HepG2 (cell line): ENCODE measurements around the gene GJA9. TPM values are rescaled to one million over a fixed set of nuclear protein-coding genes. Genes with fewer than 3 reads are reported as not detected.

Source experiments
- ATAC-seq: fragments of 200-7000 bp; cut with Tn5 transposase; 3 replicates; pipeline ENCODE4 v1.9.1; 2020; ENCODE audit warnings: mild to moderate bottlenecking, moderate library complexity
- BruUV-seq: library from RNA; stranded (reverse); fragments of 400-500 nt; replicated peaks from 2 replicates; lab custom pipeline; 2021; lab: Mats Ljungman, UMichigan
- CTCF ChIA-PET: fragments of 300-600 bp; formaldehyde crosslinking; extraction: SDS; loops from one replicate; lab custom pipeline; 2021; ENCODE audit warnings: low total read pairs, inconsistent platforms, low intra/inter-chr PET ratio; lab: Yijun Ruan, JAX
- POLR2A ChIA-PET: fragments of 350-600 bp; sonication (Branson Sonifier 250); formaldehyde crosslinking; loops from one replicate; lab custom pipeline; 2020; ENCODE audit warnings: antibody characterized with exemption, inconsistent platforms; lab: Yijun Ruan, JAX
- DNase-seq: peaks from one replicate; pipeline ENCODE4 v3.0.0-alpha.2; 2015; ENCODE audit warnings: low spot score
- FAIRE-seq: peaks from 3 replicates; lab custom pipeline; 2011; peaks lifted over from hg19 to GRCh38; lab: Jason Lieb, UNC
- H2AFZ ChIP-seq: one replicate; pipeline ENCODE4 v1.6.1; 2011; ENCODE audit warnings: low read length, inconsistent platforms
- H3K27ac ChIP-seq: fragments of 300-600 bp; 3 replicates; pipeline ENCODE4 v1.8.0; 2011; ENCODE audit warnings: mixed run types, mild to moderate bottlenecking, mixed read lengths, low read length, inconsistent platforms; ENCODE audit not compliant: insufficient read depth; ENCODE audit errors: extremely low read length
- H3K27me3 ChIP-seq, 2 experiments: fragments of 200-600 bp in 1 of 2; 2 replicates in 1 of 2; 3 replicates in 1 of 2; pipeline versions ENCODE4 v1.6.0 to v1.8.0; 2011; ENCODE audit warnings: low read length in 2 of 2, mild to moderate bottlenecking in 2 of 2, moderate library complexity in 2 of 2, inconsistent platforms in 1 of 2; ENCODE audit not compliant: insufficient read depth in 2 of 2, control insufficient read depth in 1 of 2
- H3K36me3 ChIP-seq, 2 experiments: fragments of 200-600 bp in 1 of 2; replicated peaks in 1 of 2; 2 replicates in 1 of 2; 3 replicates in 1 of 2; pipeline versions ENCODE4 v1.5.1 to v1.8.0; 2011; ENCODE audit warnings: low read length in 2 of 2, inconsistent platforms in 1 of 2; ENCODE audit not compliant: insufficient read depth in 2 of 2, control insufficient read depth in 1 of 2
- H3K4me1 ChIP-seq: 2 replicates; pipeline ENCODE4 v1.5.1; 2012; ENCODE audit warnings: low read length, inconsistent platforms; ENCODE audit not compliant: insufficient read depth
- H3K4me2 ChIP-seq: 2 replicates; pipeline ENCODE4 v1.6.0; 2011; ENCODE audit warnings: low read depth, low read length, inconsistent platforms
- H3K4me3 ChIP-seq, 3 experiments: fragments of 200-600 bp in 1 of 3; sonication (generic), shearing (Covaris generic) in 1 of 3; replicated peaks in 1 of 3; 2 replicates each; pipeline ENCODE4 v1.5.1; 2011 to 2016; ENCODE audit warnings: low read length in 3 of 3, inconsistent platforms in 2 of 3, low read depth in 2 of 3, mild to moderate bottlenecking in 2 of 3, control low read depth in 1 of 3, mixed read lengths in 1 of 3; ENCODE audit not compliant: insufficient read depth in 1 of 3
- H3K79me2 ChIP-seq: one replicate; pipeline ENCODE4 v1.6.1; 2011; ENCODE audit warnings: low read length, inconsistent platforms; ENCODE audit not compliant: insufficient read depth
- H3K9ac ChIP-seq: 2 replicates; pipeline ENCODE4 v1.6.0; 2011; ENCODE audit warnings: mild to moderate bottlenecking, low read depth, low read length, inconsistent platforms; ENCODE audit not compliant: insufficient read depth
- H3K9me3 ChIP-seq: 2 replicates; pipeline ENCODE4 v1.5.1; 2012; ENCODE audit warnings: mild to moderate bottlenecking, low read length
- H4K20me1 ChIP-seq: 2 replicates; pipeline ENCODE4 v1.6.0; 2011; ENCODE audit warnings: inconsistent platforms, mild to moderate bottlenecking, low read length, moderate library complexity; ENCODE audit not compliant: insufficient read depth
- CREB3 ChIP-seq: sonication (generic); formaldehyde crosslinking; IDR thresholded peaks from 2 replicates; pipeline ENCODE4 v1.5.0; 2020; ENCODE audit warnings: missing genetic modification reagents
- E2F1 ChIP-seq: sonication (generic); formaldehyde crosslinking; IDR thresholded peaks from 2 replicates; pipeline ENCODE4 v1.5.0; 2020; ENCODE audit warnings: missing genetic modification reagents
- EEA1 ChIP-seq: sonication (generic); formaldehyde crosslinking; IDR thresholded peaks from 2 replicates; pipeline ENCODE4 v1.5.1; 2020; ENCODE audit warnings: mild to moderate bottlenecking, missing genetic modification reagents, borderline replicate concordance
- ESRRA ChIP-seq: sonication (generic); formaldehyde crosslinking; IDR thresholded peaks from 2 replicates; pipeline ENCODE4 v1.5.1; 2020; ENCODE audit warnings: mild to moderate bottlenecking, low read depth, missing genetic modification reagents
- FUBP1 ChIP-seq: sonication (generic); formaldehyde crosslinking; IDR thresholded peaks from 2 replicates; pipeline ENCODE4 v1.5.1; 2020; ENCODE audit warnings: missing genetic modification reagents, mild to moderate bottlenecking, borderline replicate concordance
- JUND ChIP-seq: sonication (generic); formaldehyde crosslinking; IDR thresholded peaks from 2 replicates; pipeline ENCODE4 v1.8.0; 2022; ENCODE audit warnings: mild to moderate bottlenecking, missing genetic modification reagents
- KAT7 ChIP-seq: IDR thresholded peaks from 2 replicates; pipeline ENCODE4 v1.6.1; 2018; ENCODE audit warnings: borderline replicate concordance, missing compliant biosample characterization
- MEIS1 ChIP-seq: sonication (generic); formaldehyde crosslinking; IDR thresholded peaks from 2 replicates; pipeline ENCODE4 v1.9.0; 2021; ENCODE audit warnings: mild to moderate bottlenecking, missing genetic modification reagents, moderate library complexity, borderline replicate concordance
- MTA1 ChIP-seq: sonication (generic); formaldehyde crosslinking; IDR thresholded peaks from 2 replicates; pipeline ENCODE4 v1.4.0; 2020; ENCODE audit warnings: missing genetic modification reagents, mild to moderate bottlenecking, borderline replicate concordance
- NFIB ChIP-seq: sonication (generic); formaldehyde crosslinking; IDR thresholded peaks from 2 replicates; pipeline ENCODE4 v1.9.0; 2021; ENCODE audit warnings: missing genetic modification reagents, mild to moderate bottlenecking, borderline replicate concordance
- PAWR ChIP-seq: sonication (generic); formaldehyde crosslinking; IDR thresholded peaks from 2 replicates; pipeline ENCODE4 v1.4.0; 2020; ENCODE audit warnings: missing genetic modification reagents, mild to moderate bottlenecking, borderline replicate concordance
- SMAD3 ChIP-seq: sonication (generic); formaldehyde crosslinking; IDR thresholded peaks from 2 replicates; pipeline ENCODE4 v1.4.0; 2020; ENCODE audit warnings: missing genetic modification reagents
- ZNF180 ChIP-seq: sonication (generic); formaldehyde crosslinking; IDR thresholded peaks from 2 replicates; pipeline ENCODE4 v1.4.0; 2020; ENCODE audit warnings: low read depth, missing genetic modification reagents, borderline replicate concordance
- ZNF253 ChIP-seq: sonication (generic); formaldehyde crosslinking; IDR thresholded peaks from 2 replicates; pipeline ENCODE4 v1.8.0; 2022; ENCODE audit warnings: mild to moderate bottlenecking, missing genetic modification reagents, borderline replicate concordance
- ZNF558 ChIP-seq: sonication (generic); formaldehyde crosslinking; IDR thresholded peaks from 2 replicates; pipeline ENCODE4 v1.9.0; 2022; ENCODE audit warnings: mild to moderate bottlenecking, missing genetic modification reagents, borderline replicate concordance
- ZNF567 ChIP-seq: sonication (generic); formaldehyde crosslinking; IDR thresholded peaks from 2 replicates; pipeline ENCODE4 v1.8.1; 2023; ENCODE audit warnings: mild to moderate bottlenecking, missing genetic modification reagents, borderline replicate concordance
- ZNF687 ChIP-seq: sonication (generic); formaldehyde crosslinking; IDR thresholded peaks from 2 replicates; pipeline ENCODE4 v1.5.1; 2020; ENCODE audit warnings: mild to moderate bottlenecking, missing genetic modification reagents, moderate library complexity
- ZNF720 ChIP-seq: sonication (generic); formaldehyde crosslinking; IDR thresholded peaks from 2 replicates; pipeline ENCODE4 v1.4.0; 2020; ENCODE audit warnings: missing genetic modification reagents
- WGBS: methylation state at CpG from one replicate; pipeline ENCODE4 v1.1.6; 2017; ENCODE audit warnings: low lambda C conversion rate; 5-methylcytosine and 5-hydroxymethylcytosine counted together
- in situ Hi-C: cut with HindIII; loops from 2 replicates; pipeline ENCODE4 v1.10.0; 2017; ENCODE audit warnings: low pct_unique_long_range_greater_than_20kb; ENCODE audit not compliant: extremely low pct_ligation_motif_present
- intact Hi-C: fragments of 100-400 bp; cut with micrococcal nuclease; formaldehyde crosslinking; loops from one replicate; pipeline ENCODE4 v1.10.0; 2022; ENCODE audit not compliant: unreplicated experiment
- polyA plus RNA-seq, 8 experiments: library from polyadenylated mRNA; depleted of rRNA in 3 of 8; stranded (reverse) in 7 of 8; unstranded in 1 of 8; fragments of >200 nt; fragmentation: Illumina TruSeq in 4 of 8; extraction: Trizol in 4 of 8; gene quantifications; 2 replicates each; pipeline versions ENCODE4 v1.2.1 to v1.2.3, GENCODE V29; 2011 to 2016; ENCODE audit warnings: low read depth in 4 of 8, missing spikeins in 1 of 8, mixed read lengths in 1 of 8; ENCODE audit not compliant: insufficient read depth in 1 of 8
- total RNA-seq, 5 experiments: library from RNA; depleted of rRNA; stranded (reverse); fragments of >200 nt; fragmentation: Illumina TruSeq; extraction: Trizol; gene quantifications; 2 replicates each; pipeline ENCODE4 v1.2.3, GENCODE V29; 2016; ENCODE audit warnings: low read depth in 1 of 5

GJA9 gene
- total and polyA plus RNA-seq, 2 of the 13 experiments (the other 11 are each of a cell fraction or from before 2014, with no cell fraction given): 0.08 to 0.13 TPM

- Histone ChIP-seq H3K4me1 (no peaks in the 10 kb centered on the region), H3K9ac (no peak overlapping the region), H3K4me3 (no peak overlapping the region), H3K27me3 (peaks cover 3 to 47% of the 10 kb centered on the region in 2 experiments; a peak in 4 of 5 replicates), H2AFZ (no peak overlapping the region), H3K36me3 (no peaks in the 10 kb centered on the region), H3K27ac (no peak overlapping the region), H3K9me3 (no peaks in the 10 kb centered on the region), H3K4me2 (no peak overlapping the region), H3K79me2 (no peaks in the 10 kb centered on the region), H4K20me1 (no peaks in the 10 kb centered on the region)
- no peak for FAIRE-seq
- intact Hi-C loops: no loop called here
- POLR2A ChIA-PET: no interaction called here
- no peak for DNase-seq
- BruUV-seq: no TSS peak
- WGBS: 14% methylated on average over 2 of the region's 2 CpGs
- ATAC-seq: no peak
- CTCF ChIA-PET: no interaction called here
- in situ Hi-C loops: no loop called here
- TF ChIP-seq ZNF558 (CRISPR knock-in tag): no peak
- TF ChIP-seq ESRRA: no peak
- no peak for TF ChIP-seq CREB3 (CRISPR knock-in tag)
- no peak for TF ChIP-seq KAT7 (CRISPR knock-in tag)
- no peak for TF ChIP-seq NFIB
- no peak for TF ChIP-seq SMAD3 (CRISPR knock-in tag)
- TF ChIP-seq MTA1 (CRISPR knock-in tag): no peak
- TF ChIP-seq ZNF180 (CRISPR knock-in tag): no peak
- no peak for TF ChIP-seq JUND (CRISPR knock-in tag)
- no peak for TF ChIP-seq EEA1 (CRISPR knock-in tag)
- TF ChIP-seq ZNF567: no peak
- no peak for TF ChIP-seq FUBP1
- no peak for TF ChIP-seq MEIS1 (CRISPR knock-in tag)
- TF ChIP-seq E2F1 (CRISPR knock-in tag): no peak
- TF ChIP-seq ZNF720 (CRISPR knock-in tag): no peak
- no peak for TF ChIP-seq ZNF687 (CRISPR knock-in tag)
- TF ChIP-seq ZNF253 (CRISPR knock-in tag): no peak
- TF ChIP-seq PAWR (CRISPR knock-in tag): no peak
Measured at GRCh38 chr1:38827318-38827717, 54.1 kb downstream of the GJA9 start.
